Memory B cell (primary cell): Measurements from ENCODE around the gene YPEL1.
A peak's percentile ranks its signal among the peaks of the same experiment; 100 is the strongest.

Experiments
- ATAC-seq: fragments of 150-1000 bp; cut with Tn5 transposase; 2 replicates; pipeline ENCODE4 v1.10.0; 2021; ENCODE audit warnings: low read depth, mild to moderate bottlenecking, moderate library complexity
- DNase-seq, 2 donors: peaks; one replicate each; pipeline ENCODE4 v3.0.0; 2022; ENCODE audit warnings: low spot score in 2 of 2
- H3K27ac Mint-ChIP-seq: one replicate; pipeline ENCODE4 v1.8.0; 2022; ENCODE audit warnings: mild to moderate bottlenecking, moderate library complexity, mixed read lengths
- H3K27me3 Mint-ChIP-seq: one replicate; pipeline ENCODE4 v1.8.0; 2022; ENCODE audit warnings: mixed read lengths
- H3K36me3 Mint-ChIP-seq: one replicate; pipeline ENCODE4 v1.8.0; 2022; ENCODE audit warnings: mild to moderate bottlenecking, mixed read lengths
- H3K4me1 Mint-ChIP-seq: one replicate; pipeline ENCODE4 v1.8.0; 2022; ENCODE audit warnings: mixed read lengths
- H3K4me3 Mint-ChIP-seq: one replicate; pipeline ENCODE4 v1.8.0; 2022; ENCODE audit warnings: mild to moderate bottlenecking, moderate library complexity, mixed read lengths
- H3K9me3 Mint-ChIP-seq: one replicate; pipeline ENCODE4 v1.8.0; 2022; ENCODE audit warnings: mixed read lengths

YPEL1 gene, protein sequence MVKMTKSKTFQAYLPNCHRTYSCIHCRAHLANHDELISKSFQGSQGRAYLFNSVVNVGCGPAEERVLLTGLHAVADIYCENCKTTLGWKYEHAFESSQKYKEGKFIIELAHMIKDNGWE

DNA sequence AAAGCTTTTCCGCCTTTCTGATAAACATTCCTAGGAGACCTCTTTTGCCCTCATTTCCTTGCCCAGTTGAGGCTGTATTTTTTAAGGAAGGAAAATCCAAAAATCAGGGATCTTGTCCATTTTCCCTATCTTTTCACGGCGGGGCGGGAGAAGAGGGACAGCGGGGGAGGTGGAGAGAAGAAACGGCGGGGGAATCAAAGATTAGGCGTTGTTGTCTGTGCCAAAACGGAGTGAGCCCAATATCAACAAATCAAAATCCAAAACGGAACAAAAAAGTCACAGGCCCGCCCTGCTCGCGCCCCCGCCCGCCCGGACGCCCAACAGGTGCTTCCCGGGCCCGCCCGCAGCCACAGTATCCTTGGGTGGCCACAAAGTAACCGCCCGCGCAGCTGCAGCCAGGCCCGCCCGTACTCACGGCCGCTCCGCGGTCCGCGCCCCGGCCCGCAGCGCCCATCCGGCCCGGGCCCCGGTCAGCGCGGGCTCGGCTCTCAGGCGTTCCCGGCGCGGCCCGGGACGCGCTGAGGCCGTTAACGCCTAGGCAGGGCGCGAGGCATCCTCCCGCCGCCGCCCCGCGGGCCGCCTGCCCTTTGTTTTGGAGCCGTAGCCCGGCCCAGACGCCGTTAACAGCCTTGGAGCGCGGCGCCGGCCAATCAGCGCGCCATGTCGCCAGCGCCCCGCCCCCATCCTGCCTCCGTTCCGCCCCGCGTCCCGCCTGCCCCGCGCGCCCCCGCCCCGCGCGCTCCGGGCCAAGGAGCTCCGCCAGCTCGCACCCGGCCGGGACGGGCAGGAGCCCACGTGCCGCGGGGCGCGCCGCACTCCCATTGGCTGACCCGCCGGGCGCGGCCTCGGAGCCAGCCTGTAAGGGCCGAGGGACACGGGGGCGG, at the start of gene YPEL1:
YPEL1 (minus strand) TSS at position 595 of the 884 bp plus-strand sequence. CDS start 25,050 bp downstream, outside the sequence.
- peak; percentile 94 to 97 for DNase-seq
- Mint-ChIP-seq H3K4me3 (peak within 1 kb of the TSS; percentile 95), H3K27me3 (no peaks in the 10 kb centered on the region), H3K9me3 (no peaks in the 10 kb centered on the region), H3K4me1 (peaks cover 26% of the 10 kb centered on the region), H3K27ac (peak within 1 kb of the TSS; percentile 95), H3K36me3 (peaks cover 4% of the 10 kb centered on the region)
- ATAC-seq: peak; percentile 85

DNA sequence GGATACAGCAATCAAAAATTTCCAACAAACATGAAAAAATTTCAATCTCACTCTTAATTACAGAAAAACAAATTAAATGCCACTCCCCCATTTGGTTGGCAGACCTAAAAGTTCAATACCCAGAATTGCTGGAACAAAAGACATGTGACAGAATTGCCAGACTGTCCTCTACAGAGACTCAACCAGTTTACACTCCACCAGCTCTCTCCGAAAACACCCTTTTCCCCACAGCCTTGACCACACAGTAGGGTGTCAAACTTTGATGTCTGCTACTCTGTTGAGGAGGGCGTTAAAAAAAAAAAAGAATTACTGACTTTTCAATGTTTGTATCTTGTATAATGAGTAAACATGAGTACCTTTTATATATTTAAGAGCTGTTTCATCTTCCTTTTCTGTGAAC, 44.7 kb upstream of the YPEL1 start:
- Mint-ChIP-seq H3K36me3 (peaks cover 13% of the 10 kb centered on the region), H3K9me3 (no peaks in the 10 kb centered on the region), H3K4me3 (no peak overlapping the region), H3K27me3 (no peaks in the 10 kb centered on the region), H3K27ac (no peak overlapping the region), H3K4me1 (peaks cover 11% of the 10 kb centered on the region)
- ATAC-seq (no peak), DNase-seq (no peak)

DNA sequence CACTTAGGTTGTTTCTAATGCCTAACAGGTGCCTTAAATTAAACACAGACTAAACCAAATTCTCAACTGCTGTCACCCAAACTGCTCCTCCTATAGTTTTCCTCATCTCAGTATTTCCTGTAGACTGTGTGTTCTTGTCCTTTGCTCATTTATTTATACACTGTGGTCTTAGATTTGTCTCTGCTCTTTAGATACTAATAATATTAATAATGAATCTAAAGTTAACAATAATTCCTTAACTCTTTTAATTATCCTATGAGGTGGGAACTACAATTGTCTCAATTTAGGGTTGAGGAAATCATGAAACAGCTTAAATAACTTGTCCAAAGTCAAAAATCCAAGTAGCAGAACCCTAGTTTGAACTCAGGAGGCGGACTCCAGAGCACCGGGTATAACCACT, 43.9 kb upstream of the YPEL1 start:
- peak overlapping the region; percentile 26 for H3K27ac Mint-ChIP-seq

DNA sequence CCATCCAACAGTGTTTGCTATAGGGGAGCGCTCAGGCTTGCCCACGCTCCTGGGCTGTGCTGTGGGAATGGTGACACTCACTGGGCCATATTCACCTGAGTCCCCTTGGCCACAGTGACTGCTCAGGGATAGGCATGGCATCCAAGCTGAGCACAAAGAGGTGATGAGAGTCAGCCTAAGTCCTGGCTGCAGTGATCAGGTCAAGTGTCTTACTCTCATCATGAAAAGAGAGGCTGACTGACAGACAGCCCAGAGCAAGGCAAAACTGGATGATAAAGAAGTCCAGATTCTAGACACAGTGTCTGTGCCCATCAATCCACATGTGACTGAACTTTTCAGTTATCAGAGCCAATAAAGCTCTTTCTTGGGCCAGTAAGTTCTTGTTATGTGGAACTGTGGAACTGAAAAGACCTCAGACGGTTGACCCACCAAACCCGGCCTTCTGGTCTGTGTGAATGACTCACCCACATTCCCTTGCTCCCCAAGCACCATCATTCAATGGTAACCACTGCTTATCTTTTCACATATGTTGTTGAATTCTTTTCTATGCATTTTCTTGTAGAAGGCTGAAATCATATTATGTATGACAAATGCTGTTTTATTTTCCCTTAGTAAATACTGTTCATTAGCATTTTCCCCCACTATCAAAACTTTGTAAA, 43.2 kb upstream of the YPEL1 start:
- DNase-seq (no peak), ATAC-seq (no peak)
- Mint-ChIP-seq H3K9me3 (no peaks in the 10 kb centered on the region), H3K27ac (peak overlapping the region; percentile 26), H3K4me3 (no peak overlapping the region), H3K4me1 (peaks cover 11% of the 10 kb centered on the region), H3K27me3 (no peaks in the 10 kb centered on the region), H3K36me3 (peaks cover 10% of the 10 kb centered on the region)

More for the DNA sequence above, 43.9 kb upstream of the YPEL1 start:
- Mint-ChIP-seq H3K4me1 (peaks cover 11% of the 10 kb centered on the region), H3K4me3 (no peak overlapping the region), H3K27me3 (no peaks in the 10 kb centered on the region), H3K9me3 (no peaks in the 10 kb centered on the region), H3K36me3 (peaks cover 13% of the 10 kb centered on the region)
- no peak for ATAC-seq
- no peak for DNase-seq

DNA sequence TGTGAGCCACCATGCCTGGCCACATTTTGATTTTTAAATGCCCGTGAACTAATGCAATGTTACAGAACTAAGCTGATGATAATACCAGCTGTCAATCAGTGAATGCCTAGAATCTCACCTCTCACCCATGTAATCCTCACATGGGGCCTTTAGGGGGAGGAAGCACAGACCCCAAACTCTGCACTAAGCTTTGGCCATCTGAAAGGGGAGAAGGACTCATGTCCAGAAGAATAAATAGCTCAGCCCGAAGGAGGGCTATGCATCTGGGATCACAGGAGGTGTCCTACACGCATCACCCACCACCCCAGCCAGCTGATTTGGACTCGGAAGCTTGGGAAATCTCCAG, 36.0 kb upstream of the YPEL1 start:
- ATAC-seq (no peak), DNase-seq (no peak)
- Mint-ChIP-seq H3K4me1 (peaks cover 4% of the 10 kb centered on the region), H3K4me3 (no peak overlapping the region), H3K9me3 (no peaks in the 10 kb centered on the region), H3K27ac (no peak overlapping the region), H3K36me3 (peaks cover 26% of the 10 kb centered on the region), H3K27me3 (no peaks in the 10 kb centered on the region)

DNA sequence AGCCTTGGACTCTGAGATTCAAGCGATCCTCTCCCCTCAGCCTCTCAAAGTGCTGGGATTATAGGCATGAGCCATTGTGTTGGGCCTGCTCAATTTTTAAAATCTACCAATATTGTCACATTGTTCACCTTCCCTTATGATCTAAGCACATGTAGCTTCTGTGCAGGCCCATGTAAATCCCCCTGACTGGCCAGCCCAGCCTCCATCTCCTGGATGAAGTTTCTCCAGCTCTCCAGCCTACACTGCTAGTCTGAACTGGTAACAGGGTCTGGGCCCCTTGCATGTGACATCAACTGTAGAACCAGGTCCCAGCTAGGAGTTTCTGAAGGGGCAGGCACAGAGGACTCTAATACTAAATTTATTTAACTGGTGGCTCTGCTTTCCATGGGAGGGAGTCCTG, 32.8 kb upstream of the YPEL1 start:
- H3K36me3 Mint-ChIP-seq: peaks cover 33% of the 10 kb centered on the region
- H3K27me3 Mint-ChIP-seq: no peaks in the 10 kb centered on the region
- peak overlapping the region; percentile 54 for H3K4me3 Mint-ChIP-seq
- DNase-seq (no peak), ATAC-seq (no peak)
- H3K9me3 Mint-ChIP-seq: no peaks in the 10 kb centered on the region
- peaks cover 2% of the 10 kb centered on the region for H3K4me1 Mint-ChIP-seq
- H3K27ac Mint-ChIP-seq: peak overlapping the region; percentile 26

DNA sequence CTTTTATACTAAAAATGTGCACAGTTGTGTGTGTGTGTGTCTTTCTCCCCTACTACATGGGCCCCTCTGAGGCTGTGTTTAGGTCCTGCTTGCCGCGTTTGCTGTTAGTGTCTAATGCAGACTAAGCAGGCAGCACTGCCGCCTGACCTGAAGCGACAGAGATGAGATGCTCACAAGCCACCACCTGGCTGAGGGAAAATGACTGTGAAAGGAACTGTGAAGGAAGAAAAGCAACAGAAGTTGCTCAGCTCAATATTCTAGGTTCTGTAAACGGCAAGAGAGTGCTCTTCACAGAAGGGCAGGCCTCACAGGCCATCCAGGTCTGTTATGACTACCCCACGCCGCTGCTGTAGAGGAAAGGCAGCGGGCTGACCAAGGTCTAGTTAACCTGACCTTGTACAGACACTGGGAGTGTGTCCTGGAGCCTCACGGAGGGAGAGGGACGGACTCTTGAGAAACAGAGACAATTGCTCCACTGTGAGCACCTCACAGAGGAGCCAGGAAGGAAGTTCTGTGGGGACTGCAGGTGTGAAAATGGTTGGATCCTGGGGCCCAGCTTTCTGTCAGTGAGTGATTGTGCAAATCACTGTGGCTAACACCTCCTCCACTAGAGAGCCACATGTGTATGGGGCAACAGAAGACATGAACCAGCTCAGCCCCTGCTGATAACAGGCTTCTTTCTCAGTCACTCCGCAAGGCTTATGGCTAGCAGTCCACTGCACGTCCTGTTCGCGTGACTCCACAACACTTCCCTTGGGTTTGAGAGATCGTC, 31.3 kb upstream of the YPEL1 start:
- DNase-seq (no peak), ATAC-seq (peak; percentile 35)
- H3K27me3 Mint-ChIP-seq: no peaks in the 10 kb centered on the region
- no peak overlapping the region for H3K4me3 Mint-ChIP-seq
- H3K4me1 Mint-ChIP-seq: peaks cover 2% of the 10 kb centered on the region
- H3K9me3 Mint-ChIP-seq: no peaks in the 10 kb centered on the region
- no peak overlapping the region for H3K27ac Mint-ChIP-seq
- peaks cover 27% of the 10 kb centered on the region for H3K36me3 Mint-ChIP-seq

DNA sequence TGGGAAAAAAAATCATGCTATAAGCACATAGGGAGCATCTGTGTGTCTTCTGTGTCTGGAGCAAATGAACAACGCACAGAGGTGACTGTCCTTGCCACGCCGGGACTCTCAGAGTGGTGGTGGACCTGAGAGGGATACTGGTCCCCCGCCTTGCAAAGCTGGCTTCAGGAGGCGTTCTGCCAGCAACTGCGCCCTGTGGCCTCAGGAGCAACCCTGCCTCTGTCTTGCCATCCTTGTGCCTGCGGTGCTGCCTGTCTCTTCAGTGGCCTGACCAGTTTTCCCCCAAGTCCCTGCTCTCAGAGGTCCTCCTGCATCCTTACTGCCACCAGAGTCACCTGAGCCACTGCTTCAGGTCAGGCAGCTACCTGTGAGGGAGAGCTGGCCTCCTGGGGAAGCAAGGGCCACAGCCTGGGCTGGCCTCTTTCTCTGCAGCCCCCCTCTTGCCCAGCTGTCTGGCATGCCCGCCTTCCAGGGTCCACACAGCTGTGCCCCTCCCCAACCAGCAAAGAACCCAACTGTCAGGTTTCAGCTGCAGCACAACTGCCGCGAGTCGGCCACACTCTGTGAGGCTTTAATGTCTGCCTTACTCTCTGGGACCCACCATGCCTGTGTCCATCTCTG, 30.4 kb upstream of the YPEL1 start:
- Mint-ChIP-seq H3K27me3 (no peaks in the 10 kb centered on the region), H3K4me3 (no peak overlapping the region), H3K9me3 (no peaks in the 10 kb centered on the region), H3K27ac (no peak overlapping the region), H3K4me1 (peaks cover 2% of the 10 kb centered on the region), H3K36me3 (peaks cover 29% of the 10 kb centered on the region)
- no peak for ATAC-seq
- DNase-seq: no peak

DNA sequence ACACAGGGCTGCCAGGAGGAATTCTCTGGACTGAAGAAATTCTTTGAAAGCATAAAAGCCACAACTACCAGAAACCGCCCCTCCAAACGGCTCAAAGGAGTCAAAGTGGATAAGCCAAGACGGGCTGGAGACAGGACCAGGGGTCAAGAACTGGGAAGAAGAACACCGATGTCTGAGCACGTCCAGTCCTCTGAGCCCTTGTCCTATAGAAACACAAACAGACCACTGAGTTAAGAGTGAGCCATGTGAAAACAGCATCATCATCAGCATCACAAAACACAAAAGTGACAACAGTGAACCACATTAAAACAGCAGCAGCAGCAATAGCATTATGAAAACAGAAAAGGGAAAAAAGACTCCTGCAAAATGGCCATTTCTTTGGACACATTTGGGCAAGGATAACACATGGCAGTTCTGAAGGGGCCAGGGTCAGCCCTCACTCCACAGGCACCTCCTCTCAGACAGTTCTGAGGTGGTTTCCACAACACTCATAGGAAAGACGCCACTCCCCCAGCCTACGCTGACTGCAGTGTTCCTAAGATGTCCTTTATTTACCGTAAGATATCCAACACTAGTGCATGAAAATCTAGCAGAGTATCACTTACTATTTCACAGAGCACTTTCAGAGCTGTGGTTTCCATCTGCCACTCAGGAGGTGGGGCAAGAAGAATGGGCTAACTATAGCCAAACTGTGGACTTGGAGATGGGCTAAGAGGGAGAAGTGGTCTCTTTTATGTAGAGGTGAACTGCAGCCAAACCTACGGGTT, 28.6 kb upstream of the YPEL1 start:
- Mint-ChIP-seq H3K36me3 (peaks cover 28% of the 10 kb centered on the region), H3K27ac (no peak overlapping the region), H3K4me1 (peaks cover 2% of the 10 kb centered on the region), H3K4me3 (no peak overlapping the region), H3K27me3 (no peaks in the 10 kb centered on the region), H3K9me3 (no peaks in the 10 kb centered on the region)
- ATAC-seq (no peak), DNase-seq (no peak)

DNA sequence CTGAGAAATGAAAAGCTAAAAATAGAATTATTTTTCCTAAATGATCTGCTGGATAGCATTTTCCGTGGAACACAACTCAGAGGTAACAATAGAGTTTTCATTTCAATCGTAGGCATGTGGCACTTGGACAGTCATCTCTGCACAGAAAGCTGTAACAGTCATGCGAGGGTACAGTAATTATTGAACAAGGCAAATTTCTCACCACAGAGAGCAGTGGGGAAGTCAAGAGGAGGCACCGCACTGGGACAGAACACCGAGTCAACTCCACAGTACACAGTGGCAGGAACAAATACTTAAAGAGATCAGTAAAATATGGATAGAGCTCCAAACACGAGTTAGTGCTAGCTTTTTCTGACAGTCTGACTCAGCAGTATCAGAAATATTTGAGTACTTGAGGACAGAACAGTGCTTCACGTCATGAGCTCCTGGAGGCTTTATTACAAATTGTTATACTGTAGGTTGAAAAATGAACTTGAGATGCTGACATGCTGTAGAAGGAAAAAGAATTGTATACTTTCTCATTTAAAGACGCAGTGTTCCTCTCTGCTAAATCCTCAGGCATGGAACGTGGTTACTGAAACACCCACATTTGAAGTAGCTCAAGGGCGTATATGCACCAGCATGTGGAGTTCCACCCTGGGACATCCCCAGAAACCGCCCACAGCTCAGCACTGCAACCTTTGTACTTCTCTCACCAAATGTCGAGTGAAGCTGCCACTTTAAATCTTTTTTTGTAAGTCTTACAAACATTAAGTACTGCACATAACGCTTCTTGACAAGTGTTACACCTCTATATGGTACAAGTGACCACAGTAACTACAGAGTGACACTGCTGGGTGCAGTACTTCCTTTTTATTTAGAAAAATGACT, 27.4 kb upstream of the YPEL1 start:
- ATAC-seq: no peak
- peaks cover 29% of the 10 kb centered on the region for H3K36me3 Mint-ChIP-seq
- no peaks in the 10 kb centered on the region for H3K4me1 Mint-ChIP-seq
- H3K9me3 Mint-ChIP-seq: no peaks in the 10 kb centered on the region
- no peak overlapping the region for H3K4me3 Mint-ChIP-seq
- no peak overlapping the region for H3K27ac Mint-ChIP-seq
- H3K27me3 Mint-ChIP-seq: no peaks in the 10 kb centered on the region
- DNase-seq: no peak

DNA sequence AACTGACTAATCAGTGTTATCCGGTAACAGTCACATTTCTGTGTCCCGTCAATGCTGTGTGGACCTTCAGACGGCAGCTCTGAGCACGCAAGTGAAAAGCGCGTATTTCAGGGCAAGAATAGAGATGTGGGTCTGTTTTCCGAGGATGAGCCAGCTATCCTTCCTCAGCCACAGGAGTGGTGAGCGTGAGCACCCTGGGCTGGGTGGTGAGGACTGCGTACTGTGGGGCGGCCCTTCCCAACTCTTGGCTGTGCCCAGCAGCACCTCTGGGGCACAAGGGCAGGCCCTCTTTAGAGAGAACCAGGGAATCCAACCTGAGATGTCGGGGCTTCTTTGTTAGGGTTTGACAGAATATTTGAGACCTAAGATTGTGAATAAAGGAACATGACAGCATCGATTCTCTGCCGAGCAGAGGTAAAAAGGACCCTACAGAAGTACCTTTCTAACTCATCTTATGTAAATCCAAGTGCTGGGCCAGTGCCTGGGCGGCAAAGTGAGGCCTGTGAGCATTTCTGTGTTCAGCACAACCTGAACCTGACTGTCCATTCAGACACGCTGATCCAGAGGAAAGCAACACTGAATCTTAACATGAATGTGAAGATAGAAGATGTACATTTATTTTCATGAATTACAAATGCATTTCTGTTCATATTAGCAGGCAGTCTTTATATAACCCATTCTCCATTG, 26.5 kb upstream of the YPEL1 start:
- Mint-ChIP-seq H3K4me3 (no peak overlapping the region), H3K36me3 (peaks cover 29% of the 10 kb centered on the region), H3K27me3 (no peaks in the 10 kb centered on the region), H3K9me3 (no peaks in the 10 kb centered on the region), H3K27ac (no peak overlapping the region), H3K4me1 (peaks cover 2% of the 10 kb centered on the region)
- ATAC-seq: no peak
- no peak for DNase-seq

DNA sequence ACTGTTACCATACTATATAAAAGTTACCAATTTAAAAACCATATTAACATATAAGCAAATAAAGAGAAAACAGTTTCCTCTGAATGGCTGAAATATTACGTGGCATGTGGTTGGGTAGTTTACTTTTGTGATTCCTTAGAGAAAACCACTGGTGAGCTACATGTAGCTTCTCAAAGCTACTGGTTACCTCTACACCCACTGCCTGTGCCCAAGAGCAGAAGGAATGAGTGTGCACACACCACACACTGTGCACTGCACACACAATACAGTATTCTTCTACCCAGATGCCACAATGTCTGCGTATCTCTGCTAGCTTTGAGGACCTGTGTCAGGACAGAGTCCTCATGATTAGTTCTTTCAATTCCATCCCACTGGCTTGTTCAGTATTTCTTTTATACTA, 25.5 kb upstream of the YPEL1 start:
- Mint-ChIP-seq H3K4me3 (no peak overlapping the region), H3K36me3 (peaks cover 32% of the 10 kb centered on the region), H3K9me3 (no peaks in the 10 kb centered on the region), H3K4me1 (peaks cover 3% of the 10 kb centered on the region), H3K27me3 (no peaks in the 10 kb centered on the region), H3K27ac (no peak overlapping the region)
- DNase-seq: no peak
- no peak for ATAC-seq
